HepG2 (cell line): Measurements from ENCODE around the gene NEK9. TPM values are rescaled to one million over a fixed set of nuclear protein-coding genes. Genes with fewer than 3 reads are reported as not detected.

ENCODE experiments used
- ATAC-seq: fragments of 200-7000 bp; cut with Tn5 transposase; 3 replicates; pipeline ENCODE4 v1.9.1; 2020; ENCODE audit warnings: mild to moderate bottlenecking, moderate library complexity
- BruUV-seq: library from RNA; stranded (reverse); fragments of 400-500 nt; replicated peaks from 2 replicates; lab custom pipeline; 2021; lab: Mats Ljungman, UMichigan
- CTCF ChIA-PET: fragments of 300-600 bp; formaldehyde crosslinking; extraction: SDS; loops from one replicate; lab custom pipeline; 2021; ENCODE audit warnings: low total read pairs, inconsistent platforms, low intra/inter-chr PET ratio; lab: Yijun Ruan, JAX
- POLR2A ChIA-PET: fragments of 350-600 bp; sonication (Branson Sonifier 250); formaldehyde crosslinking; loops from one replicate; lab custom pipeline; 2020; ENCODE audit warnings: antibody characterized with exemption, inconsistent platforms; lab: Yijun Ruan, JAX
- DNase-seq: peaks from one replicate; pipeline ENCODE4 v3.0.0-alpha.2; 2015; ENCODE audit warnings: low spot score
- FAIRE-seq: peaks from 3 replicates; lab custom pipeline; 2011; peaks lifted over from hg19 to GRCh38; lab: Jason Lieb, UNC
- H2AFZ ChIP-seq: one replicate; pipeline ENCODE4 v1.6.1; 2011; ENCODE audit warnings: low read length, inconsistent platforms
- H3K27ac ChIP-seq: fragments of 300-600 bp; 3 replicates; pipeline ENCODE4 v1.8.0; 2011; ENCODE audit warnings: mixed run types, mild to moderate bottlenecking, mixed read lengths, low read length, inconsistent platforms; ENCODE audit not compliant: insufficient read depth; ENCODE audit errors: extremely low read length
- H3K27me3 ChIP-seq, 2 experiments: fragments of 200-600 bp in 1 of 2; 2 replicates in 1 of 2; 3 replicates in 1 of 2; pipeline versions ENCODE4 v1.6.0 to v1.8.0; 2011; ENCODE audit warnings: low read length in 2 of 2, mild to moderate bottlenecking in 2 of 2, moderate library complexity in 2 of 2, inconsistent platforms in 1 of 2; ENCODE audit not compliant: insufficient read depth in 2 of 2, control insufficient read depth in 1 of 2
- H3K36me3 ChIP-seq, 2 experiments: fragments of 200-600 bp in 1 of 2; replicated peaks in 1 of 2; 2 replicates in 1 of 2; 3 replicates in 1 of 2; pipeline versions ENCODE4 v1.5.1 to v1.8.0; 2011; ENCODE audit warnings: low read length in 2 of 2, inconsistent platforms in 1 of 2; ENCODE audit not compliant: insufficient read depth in 2 of 2, control insufficient read depth in 1 of 2
- H3K4me1 ChIP-seq: 2 replicates; pipeline ENCODE4 v1.5.1; 2012; ENCODE audit warnings: low read length, inconsistent platforms; ENCODE audit not compliant: insufficient read depth
- H3K4me2 ChIP-seq: 2 replicates; pipeline ENCODE4 v1.6.0; 2011; ENCODE audit warnings: low read depth, low read length, inconsistent platforms
- H3K4me3 ChIP-seq, 3 experiments: fragments of 200-600 bp in 1 of 3; sonication (generic), shearing (Covaris generic) in 1 of 3; replicated peaks in 1 of 3; 2 replicates each; pipeline ENCODE4 v1.5.1; 2011 to 2016; ENCODE audit warnings: low read length in 3 of 3, inconsistent platforms in 2 of 3, low read depth in 2 of 3, mild to moderate bottlenecking in 2 of 3, control low read depth in 1 of 3, mixed read lengths in 1 of 3; ENCODE audit not compliant: insufficient read depth in 1 of 3
- H3K79me2 ChIP-seq: one replicate; pipeline ENCODE4 v1.6.1; 2011; ENCODE audit warnings: low read length, inconsistent platforms; ENCODE audit not compliant: insufficient read depth
- H3K9ac ChIP-seq: 2 replicates; pipeline ENCODE4 v1.6.0; 2011; ENCODE audit warnings: mild to moderate bottlenecking, low read depth, low read length, inconsistent platforms; ENCODE audit not compliant: insufficient read depth
- H3K9me3 ChIP-seq: 2 replicates; pipeline ENCODE4 v1.5.1; 2012; ENCODE audit warnings: mild to moderate bottlenecking, low read length
- H4K20me1 ChIP-seq: 2 replicates; pipeline ENCODE4 v1.6.0; 2011; ENCODE audit warnings: inconsistent platforms, mild to moderate bottlenecking, low read length, moderate library complexity; ENCODE audit not compliant: insufficient read depth
- ETV6 ChIP-seq: sonication (generic); formaldehyde crosslinking; conservative IDR thresholded peaks from 2 replicates; pipeline ENCODE4 v1.4.0; 2020; ENCODE audit warnings: missing genetic modification reagents
- KMT2A ChIP-seq: sonication (generic); formaldehyde crosslinking; IDR thresholded peaks from 2 replicates; pipeline ENCODE4 v1.4.0; 2020; ENCODE audit warnings: missing genetic modification reagents
- PLRG1 ChIP-seq: fragments of 450-650 bp; conservative IDR thresholded peaks from 2 replicates; pipeline ENCODE4 v1.6.1; 2016
- POLR2A ChIP-seq, 2 experiments: IDR thresholded peaks; 2 replicates each; pipeline ENCODE4 v1.6.1; 2011; ENCODE audit warnings: low read depth in 2 of 2, low read length in 2 of 2, mild to moderate bottlenecking in 1 of 2, moderate library complexity in 1 of 2; ENCODE audit not compliant: insufficient read depth in 1 of 2
- SMARCE1 ChIP-seq: fragments of 450-650 bp; IDR thresholded peaks from 2 replicates; pipeline ENCODE4 v1.6.1; 2017; ENCODE audit warnings: borderline replicate concordance
- TOPORS ChIP-seq: sonication (generic); formaldehyde crosslinking; IDR thresholded peaks from 2 replicates; pipeline ENCODE4 v1.8.0; 2023; ENCODE audit warnings: mild to moderate bottlenecking, missing genetic modification reagents
- ZFP36L1 ChIP-seq: sonication (generic); formaldehyde crosslinking; IDR thresholded peaks from 2 replicates; pipeline ENCODE4 v1.8.0; 2022; ENCODE audit warnings: mild to moderate bottlenecking, missing genetic modification reagents, moderate library complexity
- ZFP90 ChIP-seq: sonication (generic); formaldehyde crosslinking; IDR thresholded peaks from 2 replicates; pipeline ENCODE4 v1.8.0; 2022; ENCODE audit warnings: missing genetic modification reagents, mild to moderate bottlenecking, inconsistent platforms, borderline replicate concordance
- ZNF33A ChIP-seq: sonication (generic); formaldehyde crosslinking; IDR thresholded peaks from 2 replicates; pipeline ENCODE4 v1.5.1; 2020; ENCODE audit warnings: missing genetic modification reagents, mild to moderate bottlenecking, moderate library complexity, borderline replicate concordance
- ZNF720 ChIP-seq: sonication (generic); formaldehyde crosslinking; IDR thresholded peaks from 2 replicates; pipeline ENCODE4 v1.4.0; 2020; ENCODE audit warnings: missing genetic modification reagents
- ZNF788 ChIP-seq: sonication (generic); formaldehyde crosslinking; IDR thresholded peaks from 2 replicates; pipeline ENCODE4 v1.5.0; 2020; ENCODE audit warnings: mild to moderate bottlenecking, missing genetic modification reagents, borderline replicate concordance
- WGBS: methylation state at CpG from one replicate; pipeline ENCODE4 v1.1.6; 2017; ENCODE audit warnings: low lambda C conversion rate; 5-methylcytosine and 5-hydroxymethylcytosine counted together
- in situ Hi-C: cut with HindIII; loops from 2 replicates; pipeline ENCODE4 v1.10.0; 2017; ENCODE audit warnings: low pct_unique_long_range_greater_than_20kb; ENCODE audit not compliant: extremely low pct_ligation_motif_present
- intact Hi-C: fragments of 100-400 bp; cut with micrococcal nuclease; formaldehyde crosslinking; loops from one replicate; pipeline ENCODE4 v1.10.0; 2022; ENCODE audit not compliant: unreplicated experiment
- polyA plus RNA-seq, 8 experiments: library from polyadenylated mRNA; depleted of rRNA in 3 of 8; stranded (reverse) in 7 of 8; unstranded in 1 of 8; fragments of >200 nt; fragmentation: Illumina TruSeq in 4 of 8; extraction: Trizol in 4 of 8; gene quantifications; 2 replicates each; pipeline versions ENCODE4 v1.2.1 to v1.2.3, GENCODE V29; 2011 to 2016; ENCODE audit warnings: low read depth in 4 of 8, missing spikeins in 1 of 8, mixed read lengths in 1 of 8; ENCODE audit not compliant: insufficient read depth in 1 of 8
- total RNA-seq, 5 experiments: library from RNA; depleted of rRNA; stranded (reverse); fragments of >200 nt; fragmentation: Illumina TruSeq; extraction: Trizol; gene quantifications; 2 replicates each; pipeline ENCODE4 v1.2.3, GENCODE V29; 2016; ENCODE audit warnings: low read depth in 1 of 5
- TF ChIP-seq, protein P1 (sequence below): sonication (generic); formaldehyde crosslinking; IDR thresholded peaks from 2 replicates; pipeline ENCODE4 v1.8.1; 2023; ENCODE audit warnings: missing genetic modification reagents, inconsistent platforms, borderline replicate concordance

Gene NEK9
- total and polyA plus RNA-seq, 2 of the 13 experiments (the other 11 are each of a cell fraction or from before 2014, with no cell fraction given), result 16.5 to 27.3 TPM

DNA sequence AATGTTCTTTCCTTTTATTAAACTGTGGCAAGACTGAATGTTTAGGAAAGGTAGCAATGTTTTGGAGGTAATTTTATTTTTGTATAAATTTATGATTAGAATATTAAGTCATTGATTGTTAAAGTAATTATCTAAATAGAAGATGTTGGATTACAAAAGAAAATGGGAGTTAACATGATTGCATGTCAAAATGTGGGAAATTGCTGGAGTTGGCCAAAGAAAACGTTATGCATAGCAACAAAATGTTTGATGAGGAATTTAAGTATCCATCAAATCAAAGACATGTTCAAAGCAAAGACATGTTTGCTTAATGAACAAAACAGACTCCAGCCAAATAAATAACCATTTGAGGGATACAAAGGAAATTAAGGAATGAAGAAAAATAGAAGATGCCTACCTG lies 72.4 kb downstream of the NEK9 start:
- Histone ChIP-seq H3K36me3 (no peaks in the 10 kb centered on the region; a peak in 2 of 5 replicates), H3K9me3 (no peaks in the 10 kb centered on the region), H3K27ac (no peak overlapping the region), H2AFZ (no peak overlapping the region), H3K4me3 (no peak overlapping the region), H3K79me2 (peaks cover 16% of the 10 kb centered on the region), H3K4me2 (no peak overlapping the region), H3K9ac (no peak overlapping the region), H4K20me1 (no peaks in the 10 kb centered on the region), H3K27me3 (no peaks in the 10 kb centered on the region), H3K4me1 (peaks cover 20% of the 10 kb centered on the region)
- 84% methylated on average over 1 of the region's 1 CpG for WGBS
- ChIA-PET CTCF (no interaction called here), POLR2A (no interaction called here)
- FAIRE-seq (no peak), ATAC-seq (no peak), DNase-seq (no peak)
- in situ Hi-C loops (no loop called here), intact Hi-C loops (no loop called here)
- TF ChIP-seq, protein P1, sequence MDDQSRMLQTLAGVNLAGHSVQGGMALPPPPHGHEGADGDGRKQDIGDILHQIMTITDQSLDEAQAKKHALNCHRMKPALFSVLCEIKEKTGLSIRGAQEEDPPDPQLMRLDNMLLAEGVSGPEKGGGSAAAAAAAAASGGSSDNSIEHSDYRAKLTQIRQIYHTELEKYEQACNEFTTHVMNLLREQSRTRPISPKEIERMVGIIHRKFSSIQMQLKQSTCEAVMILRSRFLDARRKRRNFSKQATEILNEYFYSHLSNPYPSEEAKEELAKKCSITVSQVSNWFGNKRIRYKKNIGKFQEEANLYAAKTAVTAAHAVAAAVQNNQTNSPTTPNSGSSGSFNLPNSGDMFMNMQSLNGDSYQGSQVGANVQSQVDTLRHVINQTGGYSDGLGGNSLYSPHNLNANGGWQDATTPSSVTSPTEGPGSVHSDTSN (CRISPR knock-in tag), result no peak
- TF ChIP-seq TOPORS (CRISPR knock-in tag), result no peak
- TF ChIP-seq POLR2A (IDR thresholded peaks at IDR 0.05; ENCODE audit: insufficient read depth in 1 of 2, low read depth in 2 of 2, low read length in 2 of 2), result no peak
- TF ChIP-seq KMT2A, result no peak
- TF ChIP-seq ZNF33A (CRISPR knock-in tag), result no peak
- no peak for TF ChIP-seq ETV6 (CRISPR knock-in tag)
- no peak for TF ChIP-seq PLRG1
- no peak for TF ChIP-seq ZFP90 (CRISPR knock-in tag)
- TF ChIP-seq ZFP36L1 (CRISPR knock-in tag), result no peak
- no peak for TF ChIP-seq ZNF720
- TF ChIP-seq SMARCE1, result no peak
- TF ChIP-seq ZNF788, result no peak
- BruUV-seq, result no TSS peak
